ENCODE data around the gene PIGQ. TPM values are rescaled to one million over a fixed set of nuclear protein-coding genes. Genes with fewer than 3 reads are reported as not detected.
"Not testable (repeated sequence)": the region's sequence is repeated elsewhere in the genome, so short reads cannot be mapped to it uniquely, and the experiment has no call there.

Gene PIGQ
- polyA plus RNA-seq, 3 donors: 67.1 to 99.6 (median 85.4) TPM

DNA sequence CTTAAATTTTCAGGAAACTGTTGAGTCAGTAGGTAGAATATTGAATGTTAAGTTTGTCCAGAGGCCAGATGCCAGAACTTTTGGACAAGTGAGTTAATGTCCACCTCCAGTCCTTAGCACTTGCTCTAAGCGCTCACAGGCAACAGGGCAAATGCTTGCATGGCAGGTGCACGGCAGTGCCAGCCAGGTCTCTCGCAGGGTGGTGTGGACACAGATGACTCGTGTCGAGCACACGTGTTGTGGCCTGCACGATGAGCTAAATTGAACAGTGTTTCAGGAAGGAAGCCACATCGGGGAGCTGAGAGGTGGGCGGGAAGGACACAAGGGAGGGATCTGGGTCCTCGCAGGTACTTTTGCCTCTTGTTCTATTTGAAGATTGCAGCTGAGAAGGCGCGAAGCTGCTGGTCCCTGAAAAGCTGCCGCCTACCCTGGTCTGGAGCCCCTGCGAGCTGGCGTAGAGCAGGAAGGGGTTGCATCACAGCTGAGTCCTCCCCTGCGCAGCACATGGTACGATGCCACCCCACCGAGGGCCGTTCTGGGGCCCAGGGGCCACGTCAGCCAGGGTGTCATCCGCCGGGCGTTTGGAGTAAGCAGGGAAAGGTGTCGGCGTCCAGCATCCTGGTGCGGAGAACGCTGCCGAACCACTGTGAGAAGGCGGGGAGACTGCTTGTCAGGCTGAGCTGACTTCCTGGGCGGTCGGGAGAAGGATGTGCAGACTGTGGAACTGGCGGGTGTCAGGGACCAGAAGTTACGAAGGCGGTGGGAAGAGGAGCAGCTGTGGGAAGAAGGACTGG lies 26.4 kb downstream of the PIGQ start:
- DNase-seq: no peak

DNA sequence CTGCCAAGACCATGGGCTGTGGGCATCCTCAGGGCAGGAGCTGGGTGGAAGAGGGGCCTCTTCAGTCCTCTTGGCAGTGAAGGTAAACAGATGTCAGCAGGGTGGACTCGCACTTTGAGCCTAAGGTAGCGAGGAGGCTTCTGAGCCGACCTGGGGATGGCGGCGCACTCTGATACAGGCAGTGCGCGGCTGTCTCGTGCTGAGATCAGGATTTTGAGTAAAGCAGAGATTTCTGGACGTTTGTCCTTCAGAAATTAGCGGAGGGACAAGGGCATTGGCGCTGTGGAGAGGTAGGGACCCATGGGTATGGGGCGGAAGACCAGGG lies 26.9 kb downstream of the PIGQ start:
- DNase-seq: no peak

- DNase-seq: not testable (repeated sequence)
Observed at GRCh38 chr16:597655-598054, 27.9 kb downstream of the PIGQ start.

DNA sequence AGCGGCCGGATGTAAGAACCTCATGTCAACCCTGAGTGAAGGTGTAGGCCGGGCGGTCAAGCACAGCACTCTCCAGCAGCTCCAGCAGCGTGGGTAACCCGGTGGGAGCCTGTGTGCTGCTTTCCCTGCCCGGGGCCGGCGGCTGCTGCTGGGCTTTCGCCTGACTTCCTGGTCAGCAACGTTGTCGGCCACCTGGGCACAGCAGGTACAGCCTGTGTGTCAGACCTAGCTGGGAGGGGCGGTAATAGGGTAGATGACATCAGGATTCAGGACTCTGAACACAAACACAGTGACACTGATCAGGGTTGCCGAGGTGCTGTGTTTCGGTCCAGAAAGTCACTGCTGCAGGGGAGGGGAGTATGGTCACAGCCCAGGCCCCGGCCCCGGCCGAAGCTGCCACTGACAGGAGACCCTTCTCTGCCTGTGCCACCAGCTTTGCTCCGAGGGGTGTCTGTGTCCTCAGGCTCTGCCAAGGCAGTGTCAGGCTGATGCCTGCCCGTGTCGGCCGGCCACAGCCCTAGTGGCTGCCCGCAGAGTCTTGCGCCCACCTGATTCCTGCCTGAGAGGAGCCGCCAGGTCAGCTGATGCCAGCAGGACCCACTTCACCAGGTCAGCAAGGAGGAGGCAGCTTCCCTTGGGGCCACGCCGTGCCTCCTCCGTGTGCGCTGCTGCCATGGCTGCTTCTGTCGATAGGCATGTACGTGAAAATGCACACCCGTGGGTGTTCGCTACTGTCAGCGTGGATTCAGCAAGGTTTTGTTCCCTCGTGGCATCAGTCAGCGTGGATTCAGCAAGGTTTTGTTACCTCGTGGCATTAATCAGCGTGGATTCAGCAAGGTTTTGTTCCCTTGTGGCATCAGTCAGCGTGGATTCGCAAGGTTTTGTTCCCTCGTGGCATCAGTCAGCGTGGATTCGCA lies 29.3 kb downstream of the PIGQ start:
- no peak for DNase-seq

- DNase-seq: no peak
Observed at GRCh38 chr16:600781-601180, 31.0 kb downstream of the PIGQ start.

DNA sequence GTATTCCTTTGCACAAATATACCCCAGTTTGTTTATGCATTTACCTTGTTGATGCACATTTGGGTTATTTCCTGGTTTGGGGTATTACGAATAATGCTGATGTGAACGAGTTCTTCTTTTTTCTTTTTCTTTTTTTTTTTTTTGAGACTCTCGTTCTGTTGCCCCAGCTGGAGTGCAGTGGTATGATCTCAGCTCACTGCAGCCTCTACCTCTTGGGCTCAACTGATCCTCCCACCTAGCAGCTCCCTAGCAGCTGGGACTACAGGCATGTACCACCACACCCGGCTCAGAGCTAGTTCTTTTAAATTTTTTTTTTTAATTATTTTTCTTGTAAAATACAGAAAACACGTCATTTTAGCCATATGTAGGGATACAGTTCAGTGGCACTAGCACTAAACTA lies 34.2 kb downstream of the PIGQ start:
- no peak for DNase-seq

DNA sequence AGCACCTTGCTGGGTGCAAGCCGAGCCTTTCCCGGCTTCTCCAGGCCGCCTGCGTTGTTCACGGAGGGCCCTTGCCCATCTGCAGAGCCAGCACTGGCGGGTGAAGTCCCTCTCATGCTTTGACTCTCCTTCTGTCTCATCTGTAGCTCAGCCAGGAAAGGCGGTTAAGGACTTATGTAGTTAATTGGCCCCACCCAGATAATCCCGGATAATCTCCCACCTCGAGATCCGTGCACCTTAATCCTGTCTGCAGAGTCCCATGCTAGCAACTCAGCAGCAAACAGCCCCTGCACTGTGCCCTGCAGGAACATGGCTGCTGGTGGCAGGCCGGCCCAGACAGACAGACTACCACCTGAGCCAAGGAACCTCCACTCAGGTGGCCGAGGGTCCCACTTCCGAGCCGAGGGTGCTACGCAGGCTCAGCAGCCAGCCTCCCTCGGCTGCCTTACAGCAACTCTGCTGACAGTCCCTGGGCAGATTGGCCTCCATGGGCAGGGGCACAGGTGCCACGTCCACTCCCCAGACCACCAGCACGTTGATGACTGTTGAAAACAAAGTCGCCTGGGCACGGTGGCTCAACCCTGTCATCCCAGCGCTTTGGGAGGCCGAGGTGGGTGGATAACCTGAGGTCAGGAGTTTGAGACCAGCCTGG lies 37.0 kb downstream of the PIGQ start:
- no peak for DNase-seq

GRCh38 chr16:608019-608418 lies 38.3 kb downstream of the PIGQ start:
- no peak for DNase-seq

DNA sequence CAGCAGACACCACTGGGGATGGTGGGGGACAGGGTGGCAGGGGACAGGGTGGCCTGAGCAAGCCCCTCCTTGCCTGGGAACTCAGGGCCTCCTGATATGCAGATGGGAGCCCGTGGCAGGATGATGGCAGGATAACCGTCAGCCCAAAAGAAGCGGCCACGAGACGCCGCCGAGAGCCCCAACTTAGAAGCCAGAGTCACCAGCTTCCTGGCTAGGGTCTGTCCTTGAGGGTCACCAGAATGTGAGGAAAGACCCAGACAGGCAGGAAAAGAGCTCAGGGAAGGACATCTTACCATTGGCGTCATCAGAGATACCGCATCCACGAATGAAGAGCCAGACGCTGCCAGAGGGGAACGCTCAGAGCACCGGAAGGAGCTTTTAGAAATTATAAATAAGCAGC lies 39.5 kb downstream of the PIGQ start:
- DNase-seq: no peak

- no peak for DNase-seq
Observed at GRCh38 chr16:609984-610383, 40.2 kb downstream of the PIGQ start.

GRCh38 chr16:610513-611381 lies 41.0 kb downstream of the PIGQ start:
- DNase-seq: no peak

DNA sequence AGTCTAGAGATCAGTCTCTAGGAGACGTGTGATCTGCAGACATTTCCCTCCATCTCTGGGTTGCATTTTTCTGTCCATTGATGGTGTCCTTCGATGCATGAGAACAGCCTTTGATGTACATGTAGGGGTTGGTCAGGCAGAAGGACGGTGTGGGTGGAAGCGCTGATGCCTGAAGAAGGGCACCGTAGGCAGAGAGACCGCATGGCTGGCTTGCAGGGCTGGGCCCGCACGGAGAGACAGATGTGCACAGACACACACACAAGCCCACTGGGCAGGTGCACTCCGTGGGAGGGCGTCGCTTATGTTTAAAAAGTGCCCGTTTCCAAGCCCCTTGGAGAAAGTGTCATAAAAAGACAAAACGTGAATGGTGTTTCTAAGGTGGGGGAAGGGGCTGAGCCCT lies 45.4 kb downstream of the PIGQ start:
- DNase-seq: no peak

GRCh38 chr16:616733-617586 lies 47.2 kb downstream of the PIGQ start:
- DNase-seq: no peak

DNA sequence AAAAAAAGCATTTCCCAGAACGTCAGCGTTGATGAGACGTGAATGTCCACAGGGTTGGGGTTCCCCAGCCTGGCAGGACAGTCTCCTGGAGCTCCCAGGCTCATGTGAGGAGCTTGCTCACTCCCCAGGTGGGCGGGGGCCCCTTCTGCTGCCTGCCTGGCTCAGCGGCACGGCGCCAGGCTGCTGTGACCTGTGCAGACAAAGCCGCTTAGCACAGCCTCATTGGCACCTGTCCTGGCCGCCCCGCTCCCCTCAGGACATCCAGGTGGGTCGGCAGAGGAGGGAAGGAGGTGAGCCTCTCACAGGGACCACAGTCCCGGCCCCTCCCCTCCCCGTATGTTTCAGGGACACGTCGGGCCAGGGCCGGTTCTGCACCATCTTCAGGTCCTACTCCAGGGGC lies 48.1 kb downstream of the PIGQ start:
- DNase-seq: no peak

- no peak for DNase-seq
Observed at GRCh38 chr16:619476-620100, 49.8 kb downstream of the PIGQ start.

DNA sequence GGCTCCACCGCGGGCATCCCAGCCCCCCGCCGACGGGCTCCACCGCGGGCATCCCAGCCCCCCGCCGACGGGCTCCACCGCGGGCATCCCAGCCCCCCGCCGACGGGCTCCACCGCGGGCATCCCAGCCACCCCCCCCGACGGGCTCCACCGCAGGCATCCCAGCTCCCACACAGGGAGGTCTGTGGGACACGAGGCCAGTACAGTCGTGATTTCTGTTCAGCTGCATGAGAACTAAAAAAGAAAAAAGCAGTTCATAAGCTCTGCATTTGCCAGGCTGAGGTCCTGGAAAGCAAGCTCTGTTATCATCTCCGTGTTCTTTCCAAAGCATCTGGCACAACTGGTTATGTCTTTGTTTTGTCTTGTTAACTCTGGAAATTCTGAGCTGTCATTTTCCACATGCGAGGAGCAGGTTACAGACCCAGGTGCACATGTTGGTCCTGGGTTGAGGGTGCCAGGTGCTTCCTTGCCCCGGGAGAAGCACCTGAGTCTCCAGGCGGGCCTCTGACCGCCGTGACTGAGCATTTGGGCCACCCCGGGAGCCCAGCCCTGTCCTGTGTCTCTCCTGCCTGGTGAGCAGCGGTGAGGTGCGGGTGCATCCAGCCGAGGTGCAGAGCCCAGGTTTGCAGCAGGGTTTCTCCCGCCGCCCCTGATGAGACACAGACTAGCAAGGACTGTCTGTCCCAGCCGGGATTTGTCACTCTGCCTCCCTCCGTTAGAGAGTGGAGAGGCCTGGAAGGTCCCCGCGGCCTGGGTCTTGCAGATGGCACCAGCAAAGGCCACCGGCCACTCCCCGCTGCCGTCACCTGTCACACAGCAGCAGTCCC lies 51.1 kb downstream of the PIGQ start:
- DNase-seq: no peak

DNA sequence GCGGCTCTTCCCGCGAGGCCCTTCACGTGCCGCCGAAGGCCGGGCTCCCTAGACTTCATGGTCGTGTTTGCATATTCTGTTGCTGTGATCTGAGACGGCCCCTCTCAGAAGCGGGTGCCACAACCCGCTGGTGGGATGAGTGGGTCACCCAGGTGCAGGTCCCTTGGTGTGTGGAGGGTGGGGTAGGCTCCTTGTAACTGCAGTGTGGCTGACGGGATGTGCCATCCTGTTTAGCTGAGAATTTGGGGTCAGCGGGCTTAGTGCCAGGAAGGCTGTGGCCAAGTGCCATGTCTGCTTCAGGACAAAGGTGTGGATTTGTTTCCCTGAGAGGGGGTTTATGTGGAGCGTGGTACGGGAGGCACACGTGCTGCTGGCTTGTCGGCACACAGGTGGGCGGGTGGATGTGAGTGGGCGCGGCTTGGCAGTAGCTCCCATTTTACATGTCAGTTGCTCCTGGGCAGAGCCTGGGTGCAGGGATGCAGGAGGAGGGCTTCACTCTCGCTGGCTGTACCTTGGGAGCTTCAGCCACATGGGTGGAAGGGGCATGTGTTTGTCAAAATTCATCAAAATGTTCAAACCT lies 51.8 kb downstream of the PIGQ start:
- no peak for DNase-seq

DNA sequence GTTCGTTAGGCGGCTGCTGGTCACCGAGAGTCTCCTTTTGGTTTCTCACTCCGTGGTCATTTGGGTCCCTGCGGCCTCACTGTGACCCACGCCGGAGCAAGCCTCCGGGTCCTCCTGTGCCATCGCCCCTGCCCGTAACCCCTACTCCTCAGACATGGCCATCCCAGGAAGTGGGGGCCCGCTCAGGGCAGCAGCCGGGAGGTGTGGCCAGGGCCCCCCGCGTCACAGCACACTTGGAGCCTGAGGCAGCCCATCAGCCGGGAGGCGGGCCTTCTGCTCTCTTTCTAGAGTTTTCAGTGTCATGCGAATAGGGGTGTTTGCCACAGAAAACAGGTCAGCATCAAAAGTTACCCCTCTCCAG lies 53.1 kb downstream of the PIGQ start:
- no peak for DNase-seq

- DNase-seq: no peak
Observed at GRCh38 chr16:624526-625070, 54.8 kb downstream of the PIGQ start.

Measured in renal pelvis (tissue), 4 donors.